Subcutaneous adipose tissue (tissue), 4 donors: ENCODE data around the gene EHMT1. TPM values are rescaled to one million over a fixed set of nuclear protein-coding genes. Genes with fewer than 3 reads are reported as not detected.

Source experiments
- CTCF ChIP-seq: fragments of 450-650 bp; IDR thresholded peaks from one replicate; pipeline ENCODE4 v1.5.1; 2016; ENCODE audit warnings: low read depth, mild to moderate bottlenecking, control low read depth, antibody characterized with exemption, moderate library complexity
- total RNA-seq, 4 donors: library from RNA; depleted of rRNA; stranded (reverse); fragments of >200 nt; gene quantifications; one replicate each; pipeline ENCODE4 v1.1.0, GENCODE V29; 2016

Gene EHMT1
- total RNA-seq, 4 donors from 2014 or later, result 53.2 to 168 (median 65.9) TPM

- TF ChIP-seq CTCF, result no peak
Measured at GRCh38 chr9:137825324-137825989, 206.7 kb downstream of the EHMT1 start.

GRCh38 chr9:137827908-137828526 is 209.2 kb downstream of the EHMT1 start:
- TF ChIP-seq CTCF, result no peak

GRCh38 chr9:137828527-137829259 is 209.9 kb downstream of the EHMT1 start:
- no peak for TF ChIP-seq CTCF

GRCh38 chr9:137829260-137829996 is 210.6 kb downstream of the EHMT1 start:
- no peak for TF ChIP-seq CTCF

GRCh38 chr9:137832191-137832700 is 213.4 kb downstream of the EHMT1 start:
- no peak for TF ChIP-seq CTCF

- no peak for TF ChIP-seq CTCF
Measured at GRCh38 chr9:137832830-137833590, 214.2 kb downstream of the EHMT1 start.
